Activated naive CD8-positive, alpha-beta T cell treated with anti-CD3 and anti-CD28 coated beads, Interleukin-2, amount 50 U/mL, for 16 hours (primary cell): ENCODE data around the gene HINFP.
A peak's percentile ranks its signal among the peaks of the same experiment; 100 is the strongest.
"Not testable (repeated sequence)": the region's sequence is repeated elsewhere in the genome, so short reads cannot be mapped to it uniquely, and the experiment has no call there.

Experiments used
- DNase-seq: peaks from one replicate; pipeline ENCODE4 v3.0.0-alpha.2; 2020; ENCODE audit warnings: low read depth, low spot score

Gene HINFP

GRCh38 chr11:119155733-119156492 is 34.5 kb downstream of the HINFP start:
- DNase-seq: no peak

GRCh38 chr11:119156496-119156895 is 35.1 kb downstream of the HINFP start:
- DNase-seq: no peak

GRCh38 chr11:119157063-119157462 is 35.7 kb downstream of the HINFP start:
- no peak for DNase-seq

GRCh38 chr11:119158467-119158866 is 37.1 kb downstream of the HINFP start:
- DNase-seq: no peak

GRCh38 chr11:119160151-119160550 is 38.8 kb downstream of the HINFP start:
- DNase-seq: no peak

- no peak for DNase-seq
Observed at GRCh38 chr11:119161871-119162270, 40.5 kb downstream of the HINFP start.

GRCh38 chr11:119166368-119167076 is 45.1 kb downstream of the HINFP start:
- DNase-seq: no peak

GRCh38 chr11:119167077-119167458 is 45.7 kb downstream of the HINFP start:
- DNase-seq: not testable (repeated sequence)

- DNase-seq: no peak
Observed at GRCh38 chr11:119167933-119168332, 46.6 kb downstream of the HINFP start.

GRCh38 chr11:119168471-119169281 is 47.3 kb downstream of the HINFP start, which contains the start of gene NLRX1:
Gene NLRX1 (plus strand): TSS chr11:119168725. CDS start chr11:119171404, 2,679 bp downstream.
- DNase-seq: peak; percentile 74

- DNase-seq: no peak
Observed at GRCh38 chr11:119169282-119169719, 47.9 kb downstream of the HINFP start.

GRCh38 chr11:119172513-119172912 is 51.1 kb downstream of the HINFP start:
- DNase-seq: no peak

- no peak for DNase-seq
Observed at GRCh38 chr11:119173453-119173852, 52.1 kb downstream of the HINFP start.

GRCh38 chr11:119175493-119176077 is 54.2 kb downstream of the HINFP start:
- DNase-seq: no peak

GRCh38 chr11:119178166-119178680 is 56.8 kb downstream of the HINFP start:
- DNase-seq: no peak

- no peak for DNase-seq
Observed at GRCh38 chr11:119179342-119179741, 58.0 kb downstream of the HINFP start.

- DNase-seq: no peak
Observed at GRCh38 chr11:119179983-119180382, 58.6 kb downstream of the HINFP start.

GRCh38 chr11:119180729-119181676 is 59.6 kb downstream of the HINFP start:
- DNase-seq: no peak

GRCh38 chr11:119181677-119182412 is 60.5 kb downstream of the HINFP start:
- no peak for DNase-seq

GRCh38 chr11:119184399-119184798 is 63.0 kb downstream of the HINFP start:
- not testable (repeated sequence) for DNase-seq
